ENCODE measurements around the gene AMIGO2. TPM values are rescaled to one million over a fixed set of nuclear protein-coding genes. Genes with fewer than 3 reads are reported as not detected.

Gene AMIGO2
- total RNA-seq, 1 experiment from 2014 or later = 0.96 TPM

DNA sequence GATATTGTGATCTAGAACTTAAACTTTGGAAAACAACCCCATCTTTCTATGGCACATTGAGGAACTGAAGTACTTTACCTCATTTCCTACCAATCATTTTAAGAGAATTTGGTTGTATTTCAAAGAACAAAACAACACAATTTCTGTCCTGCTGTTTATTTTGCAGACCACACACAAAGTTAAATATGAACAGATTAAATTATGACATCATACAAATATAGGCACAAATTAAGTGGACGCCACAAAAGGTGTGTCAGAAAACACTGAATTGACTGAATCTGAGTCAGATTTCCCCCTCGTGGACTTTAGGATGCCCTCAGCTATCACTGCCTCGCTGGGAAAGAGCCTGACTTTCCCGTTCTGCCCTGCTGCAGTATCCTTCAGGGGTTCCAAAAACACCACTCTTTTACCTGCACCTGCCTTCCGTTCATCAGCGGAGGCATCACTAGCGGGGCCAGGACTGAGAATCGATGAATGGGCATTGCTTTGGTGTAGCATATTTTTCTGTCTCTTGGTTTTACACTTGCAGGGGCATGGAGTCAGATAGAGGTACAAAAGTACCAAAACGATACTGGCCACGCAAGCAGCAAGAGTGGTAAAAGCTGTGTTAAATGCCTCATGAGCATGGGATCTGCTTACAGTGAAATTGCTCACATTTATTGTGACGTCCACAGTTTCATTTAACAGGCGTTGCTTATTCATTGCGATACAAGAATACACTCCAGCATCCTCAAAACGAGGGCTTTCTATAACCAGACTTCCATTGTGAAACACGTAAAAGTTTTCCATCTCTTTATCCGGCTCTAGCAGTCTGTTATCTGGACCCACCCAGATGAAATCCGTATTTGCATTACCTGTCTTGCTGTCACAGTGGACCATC is 2.3 kb downstream of the AMIGO2 start:
- Histone ChIP-seq H3K4me3 (replicated peaks in 1 of 2; ENCODE audit: low read depth in 1 of 2, low read length in 2 of 2) (no peak overlapping the region), H3K27me3 (ENCODE audit: insufficient read depth, low read length) (no peaks in the 10 kb centered on the region), H3K9ac (ENCODE audit: low read length) (no peak overlapping the region), H3K27ac (ENCODE audit: low read depth, low read length) (no peak overlapping the region), H4K20me1 (ENCODE audit: insufficient read depth) (no peaks in the 10 kb centered on the region), H2AFZ (ENCODE audit: low read depth, low read length, poor library complexity, severe bottlenecking) (no peak overlapping the region), H3K36me3 (ENCODE audit: control insufficient read depth in 1 of 2, insufficient read depth in 2 of 2, low read length in 2 of 2) (no peaks in the 10 kb centered on the region), H3K4me2 (ENCODE audit: low read length) (no peak overlapping the region), H3K79me2 (ENCODE audit: insufficient read depth, low read length) (no peaks in the 10 kb centered on the region), H3K9me2 (ENCODE audit: insufficient read depth) (no peaks in the 10 kb centered on the region), H3K4me1 (ENCODE audit: control insufficient read depth in 1 of 2, insufficient read depth in 2 of 2, low read length in 2 of 2) (peaks cover 9 to 25% of the 10 kb centered on the region in 2 experiments), H3K9me3 (ENCODE audit: control insufficient read depth in 1 of 2, insufficient read depth in 1 of 2, low read depth in 1 of 2, low read length in 2 of 2) (no peaks in the 10 kb centered on the region)
- no TSS peak for BruUV-seq (replicated peaks)
- CTCF ChIA-PET = no interaction called here
- RAD21 ChIA-PET (ENCODE audit: low non-redundant PET in 1 of 2, low total read pairs in 2 of 2, uncharacterized antibody in 2 of 2, unreplicated experiment in 2 of 2) = no interaction called here
- TF ChIP-seq SP1 (IDR thresholded peaks at IDR 0.05; ENCODE audit: low read depth) (no peak), TCF7L2 (IDR thresholded peaks at IDR 0.05; ENCODE audit: borderline replicate concordance, extremely low read depth, insufficient read depth, insufficient read length) (no peak), JUND (IDR thresholded peaks at IDR 0.05) (no peak), EZH2phosphoT487 (IDR thresholded peaks at IDR 0.05; ENCODE audit: borderline replicate concordance) (no peak), CBX3 (IDR thresholded peaks at IDR 0.05; ENCODE audit: low read depth) (no peak), ELF1 (IDR thresholded peaks at IDR 0.05; ENCODE audit: borderline replicate concordance, low read depth) (no peak), EZH2 (IDR thresholded peaks at IDR 0.05) (no peak)
- TF ChIP-seq, protein P1, sequence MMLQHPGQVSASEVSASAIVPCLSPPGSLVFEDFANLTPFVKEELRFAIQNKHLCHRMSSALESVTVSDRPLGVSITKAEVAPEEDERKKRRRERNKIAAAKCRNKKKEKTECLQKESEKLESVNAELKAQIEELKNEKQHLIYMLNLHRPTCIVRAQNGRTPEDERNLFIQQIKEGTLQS (IDR thresholded peaks at IDR 0.05) = no peak
- intact Hi-C loops (cut with micrococcal nuclease) = no loop called here
- POLR2A ChIA-PET = no interaction called here
- ATAC-seq (no peak), DNase-seq (ENCODE audit: low read depth, low spot score) (no peak)
